Fibroblast of mammary gland (primary cell): ENCODE measurements around the gene WEE2.
"Not testable (repeated sequence)": the region's sequence is repeated elsewhere in the genome, so short reads cannot be mapped to it uniquely, and the experiment has no call there.

Experiments used
- DNase-seq: peaks from one replicate; pipeline ENCODE4 v3.0.0-alpha.2; 2010; ENCODE audit warnings: low read depth
- H3K4me3 ChIP-seq: 2 replicates; pipeline ENCODE4 v1.5.1; 2011; ENCODE audit warnings: low read depth, mild to moderate bottlenecking, low read length, moderate library complexity; ENCODE audit not compliant: control insufficient read depth
- CTCF ChIP-seq: conservative IDR thresholded peaks from 2 replicates; pipeline ENCODE4 v1.5.1; 2011; ENCODE audit warnings: low read depth, low read length, inconsistent platforms; ENCODE audit not compliant: control insufficient read depth, insufficient read depth

Gene WEE2

GRCh38 chr7:141688043-141688442, 20.1 kb upstream of the WEE2 start:
- no peak for DNase-seq
- H3K4me3 ChIP-seq = no peak overlapping the region
- TF ChIP-seq CTCF = no peak

- not testable (repeated sequence) for H3K4me3 ChIP-seq, DNase-seq
Observed at GRCh38 chr7:141689072-141689825, 18.9 kb upstream of the WEE2 start.

- no peak for TF ChIP-seq CTCF
- no peak overlapping the region for H3K4me3 ChIP-seq
- DNase-seq = no peak
Observed at GRCh38 chr7:141691540-141691939, 16.6 kb upstream of the WEE2 start.

GRCh38 chr7:141691961-141692360, 16.2 kb upstream of the WEE2 start:
- no peak for TF ChIP-seq CTCF
- H3K4me3 ChIP-seq = no peak overlapping the region
- no peak for DNase-seq

GRCh38 chr7:141693082-141693481, 15.1 kb upstream of the WEE2 start:
- TF ChIP-seq CTCF = no peak
- H3K4me3 ChIP-seq = no peak overlapping the region
- DNase-seq = peak; percentile 21

- no peak for TF ChIP-seq CTCF
- no peak for DNase-seq
- no peak overlapping the region for H3K4me3 ChIP-seq
Observed at GRCh38 chr7:141695803-141696289, 12.3 kb upstream of the WEE2 start.

GRCh38 chr7:141696348-141696747, 11.8 kb upstream of the WEE2 start:
- no peak for DNase-seq
- no peak overlapping the region for H3K4me3 ChIP-seq
- no peak for TF ChIP-seq CTCF
